KOPT-K1 (cell line): ENCODE data around the gene P2RY11.

ENCODE experiments used
- H3K27ac ChIP-seq: fragments of 200-600 bp; sonication (generic); 2 replicates; pipeline ENCODE4 v1.5.1; 2016; ENCODE audit warnings: antibody characterized with exemption, mild to moderate bottlenecking, low read depth, low read length; ENCODE audit not compliant: poor library complexity, severe bottlenecking
- H3K36me3 ChIP-seq: fragments of 200-600 bp; sonication (generic); 2 replicates; pipeline ENCODE4 v1.5.1; 2017; ENCODE audit warnings: antibody characterized with exemption, mild to moderate bottlenecking, low read length, moderate library complexity; ENCODE audit not compliant: insufficient read depth
- H3K9me3 ChIP-seq: fragments of 200-600 bp; sonication (generic); 2 replicates; pipeline ENCODE4 v1.5.1; 2017; ENCODE audit warnings: antibody characterized with exemption, low read length, mild to moderate bottlenecking; ENCODE audit not compliant: insufficient read depth, poor library complexity, severe bottlenecking

P2RY11 gene

DNA sequence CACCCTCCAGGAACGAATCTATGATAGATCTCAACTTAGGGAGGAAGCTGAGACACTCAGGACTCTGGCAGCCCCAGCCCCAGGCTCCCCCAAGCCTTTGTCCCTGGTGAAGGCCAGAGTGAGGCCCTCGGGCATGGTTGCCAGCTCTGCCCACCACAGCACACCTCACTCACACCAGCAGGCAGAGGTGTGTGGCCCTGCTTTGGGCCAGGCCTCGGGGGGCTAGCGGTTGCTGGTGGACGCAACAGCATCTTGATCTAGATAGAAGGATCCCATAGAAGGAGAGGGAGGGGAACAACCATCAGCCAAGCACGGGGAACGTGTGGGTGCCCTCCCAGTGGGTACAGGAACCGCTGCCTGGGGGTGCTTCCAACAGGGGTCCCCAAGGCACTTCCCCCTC lies 46.6 kb downstream of the P2RY11 start:
- Histone ChIP-seq H3K36me3 (peaks cover 100% of the 10 kb centered on the region), H3K9me3 (no peaks in the 10 kb centered on the region), H3K27ac (no peak overlapping the region)

DNA sequence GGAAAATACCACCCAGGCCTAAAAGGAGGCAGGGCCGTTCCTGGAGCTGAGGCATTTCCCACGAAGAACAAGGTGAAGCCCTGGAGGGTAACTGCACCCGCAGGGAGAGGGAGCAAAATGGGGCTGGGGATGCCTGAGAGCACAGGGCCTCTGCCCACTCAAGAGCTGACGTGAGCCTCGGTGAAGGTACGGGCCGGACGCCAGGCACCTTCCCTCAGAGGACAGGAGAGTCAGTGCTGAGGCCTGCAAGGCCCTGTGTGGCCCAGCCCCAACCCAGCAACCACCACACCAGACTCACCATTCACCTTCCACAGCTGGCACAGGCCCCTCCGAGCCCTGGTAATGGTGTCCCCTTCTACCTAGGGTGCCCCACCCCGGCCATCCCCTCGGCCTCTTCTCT lies 47.0 kb downstream of the P2RY11 start:
- Histone ChIP-seq H3K27ac (no peak overlapping the region), H3K9me3 (no peaks in the 10 kb centered on the region), H3K36me3 (peaks cover 100% of the 10 kb centered on the region)

DNA sequence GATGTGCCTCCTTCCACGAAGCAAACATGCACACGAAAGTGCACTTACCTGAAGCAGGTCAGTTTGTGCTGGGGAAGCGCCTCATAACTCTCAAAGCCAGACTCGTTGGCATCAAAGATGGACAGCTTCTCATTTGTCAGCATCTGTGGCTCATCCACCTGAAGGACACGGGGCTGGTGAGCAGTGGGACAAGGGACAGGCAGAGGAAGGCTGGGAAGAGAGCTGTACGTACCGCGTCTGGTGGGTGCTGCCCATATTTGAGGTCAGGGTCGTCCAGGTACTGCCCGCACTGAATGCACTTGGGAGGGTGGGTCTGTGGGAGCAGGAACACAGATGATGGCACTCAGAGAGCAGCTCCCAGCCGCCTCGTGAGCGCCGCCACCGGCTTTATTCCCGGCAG lies 48.1 kb downstream of the P2RY11 start:
- Histone ChIP-seq H3K36me3 (peaks cover 100% of the 10 kb centered on the region), H3K27ac (no peak overlapping the region), H3K9me3 (no peaks in the 10 kb centered on the region)

DNA sequence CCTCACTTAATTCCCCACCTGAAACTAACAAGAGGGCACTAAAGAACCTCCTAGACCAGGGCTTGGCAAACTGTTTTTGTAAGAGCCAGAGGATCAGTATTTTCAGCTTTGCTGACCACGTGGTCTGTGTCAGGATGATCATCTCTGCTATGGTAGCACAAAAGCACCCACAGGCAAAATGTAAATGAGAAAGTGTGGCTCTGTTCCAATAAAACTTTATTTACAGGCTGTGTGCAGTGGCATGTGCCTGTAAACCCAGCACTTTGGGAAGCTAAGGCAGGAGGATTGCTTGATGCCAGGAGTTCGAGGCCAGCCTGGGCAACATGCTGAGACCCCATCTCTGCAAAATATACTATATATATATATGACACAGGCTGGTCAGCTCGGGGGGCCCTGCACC lies 52.0 kb downstream of the P2RY11 start:
- H3K36me3 ChIP-seq, result peaks cover 100% of the 10 kb centered on the region
- H3K9me3 ChIP-seq, result no peaks in the 10 kb centered on the region
- no peak overlapping the region for H3K27ac ChIP-seq
